K562 (cell line): ENCODE results near the gene GALNS. TPM values are rescaled to one million over a fixed set of nuclear protein-coding genes. Genes with fewer than 3 reads are reported as not detected.

Experiments
- ATAC-seq: fragments of 200-7000 bp; cut with Tn5 transposase; 3 replicates; pipeline ENCODE4 v1.9.1; 2020; ENCODE audit warnings: moderate library complexity
- BruUV-seq: library from RNA; stranded (reverse); fragments of 400-500 nt; replicated peaks from 2 replicates; lab custom pipeline; 2021; lab: Mats Ljungman, UMichigan
- CTCF ChIA-PET: fragments of 300-600 bp; formaldehyde crosslinking; extraction: SDS; loops from one replicate; lab custom pipeline; 2021; ENCODE audit warnings: low intra/inter-chr PET ratio; lab: Yijun Ruan, JAX
- POLR2A ChIA-PET: fragments of 300-600, 350-650 bp; sonication (Branson Sonifier 250); formaldehyde crosslinking; extraction: SDS; loops from one replicate; lab custom pipeline; 2021; ENCODE audit warnings: antibody characterized with exemption, inconsistent platforms; lab: Yijun Ruan, JAX
- DNase-seq, 4 experiments: peaks; one replicate each; pipeline versions ENCODE4 v3.0.0 to v3.0.0-alpha.2; 2011 to 2018; ENCODE audit warnings: low spot score in 3 of 4, mixed read lengths in 3 of 4; ENCODE audit errors: extremely low read depth in 1 of 4
- FAIRE-seq: peaks from 2 replicates; lab custom pipeline; 2011; peaks lifted over from hg19 to GRCh38; lab: Jason Lieb, UNC
- H2AFZ ChIP-seq: 2 replicates; pipeline ENCODE4 v1.6.0; 2011; ENCODE audit warnings: low read depth, low read length, control low read depth, inconsistent platforms
- H3K27ac ChIP-seq: fragments of 200-600 bp; 3 replicates; pipeline ENCODE4 v1.8.0; 2011; ENCODE audit warnings: low read depth, mild to moderate bottlenecking, control low read depth, inconsistent platforms, low read length, moderate library complexity, mixed read lengths; ENCODE audit errors: extremely low read depth
- H3K27me3 ChIP-seq, 2 experiments: fragments of 300-600 bp in 1 of 2; 2 replicates in 1 of 2; 3 replicates in 1 of 2; pipeline versions ENCODE4 v1.6.0 to v1.8.0; 2011; ENCODE audit warnings: inconsistent platforms in 2 of 2, low read length in 2 of 2, mild to moderate bottlenecking in 1 of 2, mixed read lengths in 1 of 2, moderate library complexity in 1 of 2; ENCODE audit not compliant: control insufficient read depth in 2 of 2, insufficient read depth in 2 of 2
- H3K36me3 ChIP-seq: fragments of 300-600 bp; 3 replicates; pipeline ENCODE4 v1.8.0; 2011; ENCODE audit warnings: mild to moderate bottlenecking, low read length, inconsistent platforms; ENCODE audit not compliant: control insufficient read depth, insufficient read depth
- H3K4me1 ChIP-seq, 2 experiments: fragments of 200-600 bp in 1 of 2; replicated peaks in 1 of 2; 2 replicates in 1 of 2; 3 replicates in 1 of 2; pipeline versions ENCODE4 v1.5.1 to v1.8.0; 2011; ENCODE audit warnings: inconsistent platforms in 2 of 2, low read length in 2 of 2, mild to moderate bottlenecking in 1 of 2, mixed read lengths in 1 of 2, moderate library complexity in 1 of 2; ENCODE audit not compliant: control insufficient read depth in 2 of 2, insufficient read depth in 2 of 2
- H3K4me2 ChIP-seq: 2 replicates; pipeline ENCODE4 v1.6.1; 2011; ENCODE audit warnings: low read length, control low read depth, inconsistent platforms, mixed read lengths; ENCODE audit not compliant: insufficient read depth
- H3K4me3 ChIP-seq: fragments of 200-600 bp; sonication (generic), shearing (Covaris generic); 2 replicates; pipeline ENCODE4 v1.5.1; 2016; ENCODE audit warnings: control low read depth, inconsistent platforms
- H3K79me2 ChIP-seq: fragments of 200-600 bp; 3 replicates; pipeline ENCODE4 v1.8.0; 2011; ENCODE audit warnings: low read length, inconsistent platforms; ENCODE audit not compliant: control insufficient read depth, insufficient read depth
- H3K9ac ChIP-seq, 2 experiments: 2 replicates each; pipeline versions ENCODE4 v1.6.0 to v1.6.1; 2011; ENCODE audit warnings: low read depth in 2 of 2, low read length in 2 of 2, control low read depth in 1 of 2, inconsistent platforms in 1 of 2, mild to moderate bottlenecking in 1 of 2, mixed read lengths in 1 of 2; ENCODE audit not compliant: insufficient read depth in 1 of 2
- H3K9me1 ChIP-seq: one replicate; pipeline ENCODE4 v1.6.0; 2011; ENCODE audit warnings: inconsistent platforms, mild to moderate bottlenecking, low read length, moderate library complexity; ENCODE audit not compliant: control insufficient read depth, insufficient read depth
- H3K9me3 ChIP-seq: replicated peaks from 2 replicates; pipeline ENCODE4 v1.5.1; 2011; ENCODE audit warnings: low read depth, low read length, inconsistent platforms; ENCODE audit not compliant: control insufficient read depth, insufficient read depth
- H4K20me1 ChIP-seq: replicated peaks from 2 replicates; pipeline ENCODE4 v1.6.1; 2011; ENCODE audit warnings: low read length, inconsistent platforms, mixed read lengths; ENCODE audit not compliant: control insufficient read depth, insufficient read depth
- GATA2 ChIP-seq: sonication (generic); formaldehyde crosslinking; IDR thresholded peaks from 2 replicates; pipeline ENCODE4 v1.4.0; 2020; ENCODE audit warnings: mild to moderate bottlenecking, missing genetic modification reagents
- RAD51 ChIP-seq: fragments of 450-650 bp; IDR thresholded peaks from 2 replicates; pipeline ENCODE4 v1.7.1; 2016; ENCODE audit warnings: low read depth, mild to moderate bottlenecking, borderline replicate concordance
- ZFP36 ChIP-seq: fragments of 150-350 bp; IDR thresholded peaks from 2 replicates; pipeline ENCODE4 v1.6.1; 2018; ENCODE audit warnings: low read length, low read depth; ENCODE audit not compliant: partially characterized antibody
- ZNF263 ChIP-seq: sonication (generic); formaldehyde crosslinking; IDR thresholded peaks from 2 replicates; pipeline ENCODE4 v1.8.0; 2022; ENCODE audit warnings: mild to moderate bottlenecking, missing genetic modification reagents, borderline replicate concordance
- ZNF436 ChIP-seq: fragments of 250-450, 450-650 bp; sonication (Bioruptor Pico); formaldehyde crosslinking; IDR thresholded peaks from 2 replicates; pipeline ENCODE4 v1.7.0; 2020; ENCODE audit warnings: mild to moderate bottlenecking
- WGBS: fragments of 100-300 bp; shearing (Covaris generic); methylation state at CpG from one replicate; pipeline ENCODE4 v1.1.6; 2016; ENCODE audit warnings: low coverage, mixed read lengths; ENCODE audit not compliant: insufficient coverage; ENCODE audit errors: missing lambda C conversion rate; 5-methylcytosine and 5-hydroxymethylcytosine counted together
- in situ Hi-C: fragments of 300-500 bp; cut with MboI; formaldehyde crosslinking; loops from 4 replicates; pipeline ENCODE4 v1.15.0; 2018; ENCODE audit warnings: inconsistent platforms, mixed read lengths
- intact Hi-C: fragments of 100-400 bp; cut with micrococcal nuclease; formaldehyde crosslinking; loops from 2 replicates; pipeline ENCODE4 v1.14.2; 2022
- polyA plus RNA-seq, 8 experiments: library from polyadenylated mRNA; depleted of rRNA in 4 of 8; stranded (reverse) in 5 of 8; unstranded in 3 of 8; fragments of >200 nt; fragmentation: Nextera tagmentation in 2 of 8; fragmentation: Illumina TruSeq in 1 of 8; extraction: Ambion mirVana in 2 of 8; extraction: Trizol in 1 of 8; gene quantifications; 2 replicates each; pipeline versions ENCODE4 v1.2.1 to v1.2.3, GENCODE V29; 2011 to 2014; ENCODE audit warnings: inconsistent platforms in 1 of 8, missing spikeins in 1 of 8
- total RNA-seq, 7 experiments: library from RNA; depleted of rRNA in 6 of 7; stranded (reverse); fragments of >200 nt in 6 of 7; fragmentation: Illumina TruSeq in 2 of 7; extraction: Trizol in 2 of 7; gene quantifications; 2 replicates each; pipeline versions ENCODE4 v1.2.1 to v1.2.3, GENCODE V29; 2011 to 2021; ENCODE audit warnings: low replicate concordance in 1 of 7

The GALNS gene
- total and polyA plus RNA-seq, 9 of the 15 experiments (the other 6 are each of a cell fraction or from before 2014, with no cell fraction given): 0.38 to 13.2 (median 4.3) TPM

- in situ Hi-C loops (no loop called here), intact Hi-C loops (no loop called here)
- ChIA-PET CTCF (no interaction called here), POLR2A (interaction anchor here (0.5 to 1.0 kb wide), 4 partner anchors 8 to 87 kb away, joined by 3 to 4 read pairs (median 4); no protein-coding TSS in a partner anchor)
- BruUV-seq: no TSS peak
- H3K27ac ChIP-seq: no peak overlapping the region; the same call in 2 of the 3 replicates
- H3K79me2 ChIP-seq: no peaks in the 10 kb centered on the region
- no peaks in the 10 kb centered on the region for H3K9me3 ChIP-seq
- FAIRE-seq (no peak), DNase-seq (no peak), ATAC-seq (no peak)
- no peak overlapping the region for H3K4me3 ChIP-seq
- no peaks in the 10 kb centered on the region for H3K27me3 ChIP-seq
- H3K4me2 ChIP-seq: no peak overlapping the region
- H3K4me1 ChIP-seq: peaks cover 0 to 47% of the 10 kb centered on the region in 2 experiments; a peak in 2 of 5 replicates
- no peaks in the 10 kb centered on the region for H4K20me1 ChIP-seq
- H3K9ac ChIP-seq: peak overlapping the region in 1 of 2 experiments; percentile 42; a peak in 1 of 4 replicates
- TF ChIP-seq GATA2 (no peak), ZNF436 (CRISPR knock-in tag) (peak; percentile 56; the same call in 1 of the 2 replicates), RAD51 (no peak), ZFP36 (peak; percentile 90), ZNF263 (CRISPR knock-in tag) (peak; percentile 43; the same call in 1 of the 2 replicates)
- H2AFZ ChIP-seq: no peak overlapping the region
- H3K36me3 ChIP-seq: no peaks in the 10 kb centered on the region; the same call in 2 of the 3 replicates
- 87% methylated on average over 19 of the region's 24 CpGs for WGBS
- no peaks in the 10 kb centered on the region for H3K9me1 ChIP-seq
Measured at GRCh38 chr16:88839745-88840599, 16.8 kb downstream of the GALNS start.
